LHCN-M2 (cell line): ENCODE results near the gene PLCG1. TPM values are rescaled to one million over a fixed set of nuclear protein-coding genes. Genes with fewer than 3 reads are reported as not detected.
"Not testable (repeated sequence)": the region's sequence is repeated elsewhere in the genome, so short reads cannot be mapped to it uniquely, and the experiment has no call there.

Experiments
- DNase-seq: peaks from one replicate; pipeline ENCODE4 v3.0.0-alpha.2; 2012; ENCODE audit warnings: low read depth
- polyA plus RNA-seq: library from polyadenylated mRNA; unstranded; fragments of >200 nt; gene quantifications from one replicate; pipeline ENCODE4 v1.2.1, GENCODE V29; 2012; ENCODE audit warnings: missing spikeins
- total RNA-seq: library from RNA; depleted of rRNA; stranded (reverse); fragments of >200 nt; gene quantifications from 2 replicates; pipeline ENCODE4 v1.2.3, GENCODE V29; 2014; rRNA removed

The PLCG1 gene
- total RNA-seq: 75.9 and 81.2 TPM in 2 replicates
- 56.2 TPM for polyA plus RNA-seq

DNA sequence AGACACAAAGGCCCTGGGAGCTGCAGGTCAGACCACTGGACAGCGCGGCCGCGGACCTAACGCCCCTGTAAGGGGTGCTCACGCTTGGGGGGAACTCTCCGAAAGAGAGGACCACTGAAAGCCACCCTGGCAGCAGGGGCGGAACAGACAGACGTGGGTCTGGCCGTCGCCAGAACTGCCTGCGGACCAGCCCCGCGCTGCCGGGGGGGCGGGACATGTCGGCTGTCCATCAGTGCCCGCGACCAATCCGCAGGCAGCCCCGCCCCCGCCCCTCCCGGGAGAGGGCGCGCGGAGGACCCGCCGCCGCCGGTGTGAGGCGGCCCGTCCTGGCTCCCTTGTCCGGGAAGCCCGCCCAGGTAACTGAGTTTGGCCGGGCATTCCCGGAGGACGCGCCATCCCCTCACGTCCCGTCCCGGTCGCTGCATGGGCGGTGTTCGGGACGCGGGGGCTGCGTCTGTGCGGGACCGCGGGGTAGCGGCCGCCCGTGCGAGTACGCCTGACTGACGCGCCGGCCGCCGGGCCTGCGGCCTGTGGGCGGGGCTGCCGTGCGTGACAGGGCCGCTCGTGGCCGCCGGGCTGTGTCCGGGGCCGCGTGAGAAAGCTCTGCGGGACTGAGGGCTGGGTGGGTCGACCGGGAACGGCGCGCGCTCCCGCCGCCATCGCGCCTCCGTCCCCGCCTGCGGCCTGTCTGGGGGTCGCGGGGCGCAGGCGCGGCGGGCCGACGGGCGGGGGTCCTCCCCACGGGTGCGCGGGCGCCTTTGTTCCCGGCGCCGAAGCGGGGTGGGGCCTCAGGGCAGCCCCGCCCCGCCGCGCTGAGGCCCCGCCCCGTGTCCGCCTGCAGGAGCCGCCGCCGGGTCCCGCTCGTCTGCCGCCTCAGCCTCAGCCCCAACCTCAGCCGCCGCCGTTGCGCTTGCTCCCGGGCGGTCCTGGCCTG lies at the start of gene PLCG1:
PLCG1 (plus strand) TSS at position 864 of the 934 bp plus-strand sequence. CDS start 99 bp downstream, outside the sequence.
- peak; percentile 75 for DNase-seq

DNA sequence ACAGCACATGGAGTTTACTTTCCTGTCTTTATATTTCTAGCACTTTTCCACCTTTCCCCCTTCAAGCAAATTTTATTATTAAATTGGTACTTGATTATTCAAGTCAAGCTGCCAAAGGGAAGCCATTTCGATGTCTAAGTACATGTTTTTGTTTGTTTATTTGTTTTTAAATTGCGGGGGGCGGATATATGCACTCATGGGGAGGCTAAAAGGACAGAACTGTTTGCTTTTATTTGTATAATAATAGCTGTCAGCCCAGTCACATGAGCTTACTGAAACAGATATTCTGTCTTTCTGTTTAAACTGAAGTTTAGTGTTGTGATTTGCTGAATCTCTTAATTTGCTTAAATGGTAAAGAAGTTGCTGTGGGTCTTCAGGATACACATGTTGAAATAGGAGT lies 49.6 kb upstream of the PLCG1 start:
- DNase-seq: no peak

DNA sequence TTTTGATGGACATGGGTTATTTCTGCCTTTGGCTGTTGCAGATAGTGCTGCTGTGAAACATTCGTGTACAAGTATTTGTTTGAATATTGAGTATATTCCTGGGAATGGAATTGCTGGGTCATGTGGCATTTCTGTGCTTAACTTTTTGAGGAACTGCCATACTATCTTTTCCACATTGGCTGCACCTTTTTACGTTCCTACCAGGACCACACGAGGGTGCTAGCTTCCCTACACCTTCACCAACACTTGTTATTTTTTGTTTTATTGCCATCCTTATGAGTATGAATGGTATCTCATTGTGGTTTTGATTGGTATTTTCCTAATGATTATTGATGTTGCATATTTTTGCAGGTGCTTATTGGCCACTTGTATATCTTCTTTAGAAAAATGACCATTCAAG lies 47.8 kb upstream of the PLCG1 start:
- DNase-seq: no peak

GRCh38 chr20:41091927-41092326 lies 45.4 kb upstream of the PLCG1 start:
- no peak for DNase-seq

DNA sequence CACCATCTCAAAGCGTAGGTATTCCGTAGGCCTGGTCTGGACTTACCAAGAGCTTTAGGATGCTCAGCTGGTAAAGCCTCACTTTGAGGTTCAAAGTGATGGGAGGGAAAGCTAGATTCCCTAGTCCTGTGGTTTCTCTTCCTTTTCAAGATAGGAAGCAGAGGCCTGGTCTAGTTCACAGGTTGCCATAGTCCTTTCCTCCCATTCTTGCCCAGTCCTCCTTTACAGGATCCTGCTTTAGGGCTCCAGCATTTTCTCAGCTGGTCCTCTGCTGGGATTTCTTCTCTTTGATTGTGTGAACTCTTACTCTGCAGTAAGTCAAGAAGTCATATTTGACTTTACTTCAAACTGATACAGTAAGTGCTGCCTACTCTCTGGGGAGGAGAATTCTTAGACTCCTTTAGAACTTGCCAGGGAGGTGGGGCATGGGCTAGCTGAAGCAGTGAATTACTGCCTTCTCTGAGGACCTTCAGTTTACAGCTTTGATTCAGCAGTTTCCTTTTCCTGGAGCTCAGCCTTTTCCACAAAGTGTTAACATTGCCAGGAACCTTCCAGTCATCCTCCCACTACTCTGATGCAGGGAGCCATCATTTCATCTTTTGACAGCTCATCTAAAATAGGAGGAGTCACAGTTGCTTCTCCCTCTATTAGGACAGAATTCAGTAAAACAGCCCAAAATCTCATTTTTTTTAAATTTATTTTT lies 42.8 kb upstream of the PLCG1 start:
- no peak for DNase-seq

GRCh38 chr20:41095110-41095969 lies 42.0 kb upstream of the PLCG1 start:
- DNase-seq: peak; percentile 56

DNA sequence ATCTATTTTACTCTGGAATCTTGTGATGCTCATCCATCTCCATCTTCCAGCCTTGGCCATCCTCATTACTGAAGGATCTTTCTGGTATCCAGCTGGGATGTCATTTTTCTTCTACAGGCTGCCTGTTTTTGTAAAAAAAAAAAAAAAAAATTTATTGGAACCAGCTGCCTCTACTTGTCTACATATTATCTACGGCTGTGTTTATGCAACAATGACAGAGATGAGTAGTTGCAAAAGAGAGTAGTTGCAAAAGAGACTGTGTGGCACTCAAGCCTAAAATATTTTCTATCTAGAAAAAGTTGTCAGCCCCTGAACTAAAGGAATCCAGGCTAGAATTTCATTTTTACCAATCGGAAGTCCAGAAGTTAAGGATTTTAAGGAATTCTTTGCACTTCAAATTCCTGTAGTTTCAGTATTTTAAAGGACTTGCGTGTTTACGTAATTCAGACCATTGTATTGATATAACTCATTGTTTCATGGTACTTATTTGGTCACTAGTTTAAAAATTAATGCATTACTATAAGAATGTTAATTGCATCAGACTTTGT lies 38.6 kb upstream of the PLCG1 start:
- DNase-seq: peak; percentile 71

GRCh38 chr20:41100001-41100480 lies 37.3 kb upstream of the PLCG1 start:
- no peak for DNase-seq

GRCh38 chr20:41101660-41102059 lies 35.7 kb upstream of the PLCG1 start:
- no peak for DNase-seq

- no peak for DNase-seq
Measured at GRCh38 chr20:41108531-41108930, 28.8 kb upstream of the PLCG1 start.

- no peak for DNase-seq
Measured at GRCh38 chr20:41110012-41110411, 27.3 kb upstream of the PLCG1 start.

GRCh38 chr20:41110930-41111577 lies 26.3 kb upstream of the PLCG1 start:
- no peak for DNase-seq

GRCh38 chr20:41111578-41111951 lies 25.8 kb upstream of the PLCG1 start:
- no peak for DNase-seq

DNA sequence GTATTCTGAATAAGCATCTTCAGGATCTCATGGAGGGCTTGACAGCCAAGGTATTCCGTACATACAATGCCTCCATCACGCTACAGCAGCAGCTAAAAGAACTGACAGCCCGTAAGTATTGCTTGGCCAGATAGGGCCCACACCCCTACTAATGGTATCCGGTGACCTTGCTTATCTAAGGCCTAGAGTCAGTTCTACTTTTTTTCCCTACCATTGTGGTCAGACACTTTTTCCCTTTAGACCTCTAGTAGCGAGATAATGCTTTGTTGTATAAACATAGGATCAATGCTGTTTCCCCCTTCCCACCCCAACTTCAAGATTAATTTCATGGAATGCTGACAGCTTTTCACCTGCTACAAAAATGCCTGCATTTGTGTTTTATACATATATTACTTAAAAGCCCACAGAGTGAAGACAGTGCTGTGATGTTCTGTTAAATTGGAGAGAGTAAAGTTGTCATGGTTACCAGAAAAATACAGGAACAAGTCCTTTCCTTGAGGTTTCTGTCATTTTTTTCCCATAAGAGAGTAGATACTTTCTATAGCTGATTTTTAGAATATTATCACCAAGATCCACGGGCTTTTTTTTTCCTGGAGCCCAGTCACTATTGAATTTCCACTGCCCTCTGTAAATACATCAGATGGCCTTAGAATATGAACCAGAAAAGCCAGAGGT lies 20.9 kb upstream of the PLCG1 start:
- DNase-seq: no peak

GRCh38 chr20:41118159-41118558 lies 19.2 kb upstream of the PLCG1 start:
- DNase-seq: not testable (repeated sequence)

GRCh38 chr20:41118632-41119031 lies 18.7 kb upstream of the PLCG1 start:
- peak; percentile 76 for DNase-seq

DNA sequence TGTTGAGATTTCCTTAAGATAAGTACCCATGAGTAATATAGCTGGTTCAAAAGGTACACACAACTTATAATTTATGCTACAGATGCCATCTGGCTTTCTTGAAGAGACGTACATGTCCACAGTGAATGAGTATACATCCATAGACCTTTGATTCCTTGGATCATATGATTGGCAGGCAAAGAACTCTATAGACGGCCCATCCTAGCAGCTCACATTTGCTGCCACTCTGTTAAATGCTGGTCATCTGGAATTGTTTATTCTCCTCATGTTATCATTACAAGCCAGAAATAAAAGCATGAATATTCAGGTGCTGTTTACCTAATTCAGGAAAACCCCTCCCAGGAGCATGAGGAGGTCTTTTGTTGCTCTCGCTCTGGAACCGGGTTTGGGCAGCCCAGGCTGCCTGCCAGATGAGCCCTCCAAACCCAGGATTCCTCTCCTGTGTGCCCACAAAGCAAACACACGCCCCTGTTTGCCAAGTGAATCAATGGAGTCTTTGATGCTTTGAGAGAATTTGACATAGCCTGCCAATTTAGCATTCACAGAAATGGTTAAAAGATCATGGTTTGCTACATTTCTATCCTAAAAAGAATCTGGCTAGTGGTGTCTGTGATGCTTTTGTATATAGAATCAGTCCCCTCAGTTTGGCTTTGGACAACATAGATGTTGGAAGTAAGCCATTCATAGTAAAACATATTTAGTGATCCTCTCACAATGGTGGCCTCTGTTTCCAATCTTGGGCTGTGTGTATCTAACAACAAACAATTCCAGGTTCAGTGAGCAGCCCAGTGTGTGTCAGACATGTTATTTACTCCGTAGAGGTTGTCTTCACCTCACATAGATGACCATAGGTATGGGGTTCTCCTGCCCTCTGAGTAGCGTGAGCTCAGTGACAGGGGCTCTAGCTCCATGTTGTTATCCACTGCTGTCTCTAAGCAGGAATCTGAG lies 17.5 kb upstream of the PLCG1 start:
- DNase-seq: no peak

DNA sequence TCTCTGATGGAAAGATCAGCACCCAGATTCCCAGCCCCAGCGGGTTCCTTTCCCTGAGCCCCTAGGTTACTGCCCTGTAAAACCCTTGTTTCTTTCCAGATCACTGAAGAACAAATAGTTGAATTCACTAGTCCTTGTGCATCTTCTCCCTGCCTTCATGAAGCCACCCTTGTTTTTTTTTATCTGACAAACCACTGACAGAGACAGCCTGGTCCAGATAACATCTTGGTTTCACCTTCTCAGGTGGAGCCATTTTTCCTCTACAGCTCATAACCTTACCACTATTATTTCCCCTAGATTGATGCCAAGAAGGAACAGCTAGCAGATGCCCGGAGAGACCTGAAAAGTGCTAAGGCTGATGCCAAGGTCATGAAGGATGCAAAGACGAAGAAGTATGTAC lies 15.9 kb upstream of the PLCG1 start:
- DNase-seq: no peak

DNA sequence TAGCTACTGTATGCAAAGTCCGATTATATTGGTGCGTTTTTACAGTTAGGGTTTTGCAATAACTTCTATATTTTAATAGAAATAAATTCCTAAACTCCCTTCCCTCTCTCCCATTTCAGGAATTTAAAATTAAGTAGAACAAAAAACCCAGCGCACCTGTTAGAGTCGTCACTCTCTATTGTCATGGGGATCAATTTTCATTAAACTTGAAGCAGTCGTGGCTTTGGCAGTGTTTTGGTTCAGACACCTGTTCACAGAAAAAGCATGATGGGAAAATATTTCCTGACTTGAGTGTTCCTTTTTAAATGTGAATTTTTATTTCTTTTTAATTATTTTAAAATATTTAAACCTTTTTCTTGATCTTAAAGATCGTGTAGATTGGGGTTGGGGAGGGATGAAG lies 13.7 kb upstream of the PLCG1 start:
- peak; percentile 46 for DNase-seq
